Astrocyte of the cerebellum (primary cell): Measurements from ENCODE around the gene FOXP1.

Experiments
- DNase-seq: peaks from one replicate; pipeline ENCODE4 v3.0.0-alpha.2; 2011; ENCODE audit warnings: low read depth
- H3K4me3 ChIP-seq: 2 replicates; pipeline ENCODE4 v1.5.1; 2011; ENCODE audit warnings: mild to moderate bottlenecking, low read depth, low read length, moderate library complexity
- in situ Hi-C: cut with HindIII; loops from 2 replicates; pipeline ENCODE4 v1.10.0; 2017; ENCODE audit warnings: low sequenced_read_pairs
- TF ChIP-seq, protein P1 (sequence below): IDR thresholded peaks from 2 replicates; pipeline ENCODE4 v1.5.1; 2012; ENCODE audit warnings: low read length, low read depth, moderate library complexity, mild to moderate bottlenecking; ENCODE audit errors: missing control alignments

Gene FOXP1

DNA sequence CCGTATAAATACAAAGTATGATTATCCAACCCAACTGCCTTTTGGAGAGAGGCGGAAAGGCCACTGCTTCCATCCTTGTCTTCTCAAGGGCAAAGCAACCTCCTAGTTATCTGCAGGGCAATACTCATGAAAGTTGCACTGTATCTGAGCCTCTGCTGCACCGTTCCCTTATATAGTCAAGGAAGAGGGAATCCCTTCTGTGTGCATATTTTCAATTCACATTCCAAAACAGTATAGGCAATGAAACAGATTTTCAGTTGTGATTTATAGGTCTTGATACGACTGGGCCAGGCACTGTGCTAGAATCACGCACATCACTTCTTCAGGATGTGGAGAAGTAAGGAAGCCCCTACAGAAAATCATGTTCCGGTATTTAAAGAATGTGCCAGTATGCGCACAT, 455.7 kb downstream of the FOXP1 start:
- in situ Hi-C loops, result no loop called here
- TF ChIP-seq, protein P1, sequence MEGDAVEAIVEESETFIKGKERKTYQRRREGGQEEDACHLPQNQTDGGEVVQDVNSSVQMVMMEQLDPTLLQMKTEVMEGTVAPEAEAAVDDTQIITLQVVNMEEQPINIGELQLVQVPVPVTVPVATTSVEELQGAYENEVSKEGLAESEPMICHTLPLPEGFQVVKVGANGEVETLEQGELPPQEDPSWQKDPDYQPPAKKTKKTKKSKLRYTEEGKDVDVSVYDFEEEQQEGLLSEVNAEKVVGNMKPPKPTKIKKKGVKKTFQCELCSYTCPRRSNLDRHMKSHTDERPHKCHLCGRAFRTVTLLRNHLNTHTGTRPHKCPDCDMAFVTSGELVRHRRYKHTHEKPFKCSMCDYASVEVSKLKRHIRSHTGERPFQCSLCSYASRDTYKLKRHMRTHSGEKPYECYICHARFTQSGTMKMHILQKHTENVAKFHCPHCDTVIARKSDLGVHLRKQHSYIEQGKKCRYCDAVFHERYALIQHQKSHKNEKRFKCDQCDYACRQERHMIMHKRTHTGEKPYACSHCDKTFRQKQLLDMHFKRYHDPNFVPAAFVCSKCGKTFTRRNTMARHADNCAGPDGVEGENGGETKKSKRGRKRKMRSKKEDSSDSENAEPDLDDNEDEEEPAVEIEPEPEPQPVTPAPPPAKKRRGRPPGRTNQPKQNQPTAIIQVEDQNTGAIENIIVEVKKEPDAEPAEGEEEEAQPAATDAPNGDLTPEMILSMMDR, result no peak
- no peak for DNase-seq
- no peak overlapping the region for H3K4me3 ChIP-seq

DNA sequence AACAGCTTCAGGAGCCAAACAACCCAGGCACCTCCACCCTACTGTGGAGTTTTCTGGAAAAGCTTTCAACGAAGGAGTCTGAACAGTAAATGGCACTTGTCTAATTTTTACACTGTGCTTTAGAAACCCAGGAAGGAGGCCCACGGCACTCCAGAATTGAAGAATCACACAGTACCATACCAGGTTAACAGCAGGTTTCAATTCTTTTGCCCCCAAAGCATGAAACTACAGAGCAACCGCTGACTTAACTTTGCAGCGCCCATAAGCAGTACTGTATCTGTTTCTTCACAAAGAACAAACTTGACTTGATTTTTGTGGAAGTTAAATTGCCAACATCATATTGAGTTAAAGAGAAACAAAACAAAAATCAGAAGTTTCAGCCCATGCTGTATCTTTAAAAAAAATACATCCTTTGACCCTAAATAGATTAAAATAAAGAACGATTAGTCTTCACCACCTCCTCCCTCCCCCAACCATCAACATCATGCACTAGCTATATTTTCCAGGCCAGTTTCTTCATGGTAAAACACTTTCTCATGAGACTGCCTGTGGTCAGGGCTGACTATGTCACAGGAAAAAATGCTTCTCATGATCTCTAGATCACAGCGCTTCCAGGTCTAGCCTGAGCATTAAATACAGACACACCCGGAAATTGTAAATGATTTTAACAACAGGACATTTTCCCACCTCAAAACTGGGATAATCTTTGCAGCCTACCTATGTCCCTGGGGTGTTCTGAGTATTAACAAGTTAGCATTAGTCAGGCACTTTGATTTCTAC, 456.3 kb downstream of the FOXP1 start:
- TF ChIP-seq, protein P1, result no peak
- no peak for DNase-seq
- H3K4me3 ChIP-seq, result no peak overlapping the region
- in situ Hi-C loops, result no loop called here

DNA sequence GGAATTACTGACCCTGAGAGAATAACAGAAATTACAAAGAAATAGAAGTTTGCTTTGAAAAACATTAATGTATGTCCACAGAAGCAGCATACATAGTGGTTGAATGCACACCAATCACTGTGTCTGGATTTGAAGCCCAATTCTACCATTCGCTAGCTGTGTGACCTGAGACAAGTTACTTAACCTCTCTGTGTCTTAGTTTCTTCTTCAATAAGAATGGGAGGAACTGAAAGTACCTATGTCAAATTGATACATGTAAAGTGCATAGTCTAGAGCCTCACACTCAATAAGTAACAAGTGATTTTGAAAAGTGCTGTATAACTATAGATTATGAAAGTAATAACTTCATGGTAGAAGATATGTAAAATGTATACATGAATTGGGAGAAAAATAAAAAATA, 457.8 kb downstream of the FOXP1 start:
- in situ Hi-C loops, result no loop called here
- no peak for DNase-seq
- no peak overlapping the region for H3K4me3 ChIP-seq
- TF ChIP-seq, protein P1, result no peak

DNA sequence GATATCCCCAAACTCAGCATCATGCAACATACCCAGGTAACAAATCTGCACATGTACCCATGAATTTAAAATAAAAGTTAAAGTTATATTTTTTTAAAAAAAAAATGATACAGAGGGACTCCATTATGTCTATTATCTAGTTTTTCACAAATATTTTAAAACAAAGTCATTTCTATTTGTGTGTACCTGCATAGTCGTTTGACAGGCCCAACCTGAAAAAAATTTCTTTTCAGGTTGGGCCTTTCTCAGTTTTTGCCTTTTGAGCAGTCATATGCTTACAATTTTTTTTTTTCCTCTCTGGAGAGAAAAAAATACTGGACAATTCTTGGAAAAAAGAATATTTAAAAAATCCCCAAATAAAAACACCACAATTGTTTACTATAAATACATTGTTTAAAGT, 459.5 kb downstream of the FOXP1 start:
- no peak for DNase-seq
- TF ChIP-seq, protein P1, result no peak
- in situ Hi-C loops, result no loop called here
- no peak overlapping the region for H3K4me3 ChIP-seq

DNA sequence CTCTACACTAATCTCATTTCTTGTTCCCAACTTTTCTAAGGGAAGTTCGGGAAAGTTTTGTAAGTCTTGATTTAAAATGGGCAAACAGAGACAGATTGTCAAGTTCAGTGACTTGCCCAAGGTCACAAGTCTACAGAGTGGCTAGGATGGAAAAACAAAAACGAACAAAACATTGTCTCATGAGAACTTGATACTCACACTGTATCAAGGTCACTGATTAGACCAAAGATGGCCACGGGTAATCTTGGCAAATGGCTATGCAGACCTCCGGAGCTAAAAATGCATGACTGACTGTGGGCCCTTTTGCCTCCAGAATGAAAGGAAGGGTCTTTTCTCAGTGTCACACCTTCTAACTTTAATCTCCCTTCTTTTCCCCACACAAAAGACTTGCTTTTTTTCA, 460.9 kb downstream of the FOXP1 start:
- TF ChIP-seq, protein P1, result no peak
- H3K4me3 ChIP-seq, result no peak overlapping the region
- in situ Hi-C loops, result no loop called here
- no peak for DNase-seq

DNA sequence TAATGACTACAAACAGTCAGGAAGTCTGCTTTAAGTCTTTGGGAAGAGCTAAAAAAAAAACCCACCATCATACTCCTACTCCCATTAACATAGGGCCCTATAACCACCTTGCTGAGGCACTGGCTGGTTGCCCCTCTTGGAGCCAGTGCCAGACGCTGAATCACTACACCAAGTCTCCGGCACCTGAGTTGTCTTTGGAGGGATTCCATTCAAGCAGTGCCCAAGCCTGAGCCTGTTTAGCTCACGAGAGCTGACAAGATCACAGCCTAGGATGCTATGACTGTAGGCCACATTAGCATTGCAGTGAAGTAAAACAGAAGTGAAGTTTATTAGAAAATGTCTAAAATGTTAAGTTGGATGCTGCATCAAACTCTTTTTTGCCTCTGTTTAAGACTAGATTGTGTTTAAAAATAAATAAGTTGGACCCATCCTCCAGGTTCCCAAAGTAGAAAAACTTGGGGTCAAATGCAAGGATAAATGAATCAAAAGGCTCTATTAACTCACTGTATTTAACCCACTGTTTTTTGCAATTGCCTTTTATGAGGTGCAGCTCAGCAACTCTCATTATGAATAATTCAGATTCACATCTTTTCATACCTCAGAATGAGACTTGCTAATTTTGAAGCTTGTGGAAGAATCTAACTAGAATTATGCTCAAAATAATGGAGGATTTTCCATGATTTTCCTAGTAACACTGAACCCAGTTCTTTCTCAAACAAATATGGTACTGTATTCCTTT, 461.9 kb downstream of the FOXP1 start:
- H3K4me3 ChIP-seq, result no peak overlapping the region
- DNase-seq, result no peak
- TF ChIP-seq, protein P1, result no peak
- in situ Hi-C loops, result no loop called here
